ENCODE results near the gene ANKDD1A.

The ANKDD1A gene

GRCh38 chr15:64985366-64986033 is 73.8 kb downstream of the ANKDD1A start:
- Histone ChIP-seq H3K4me1 (ENCODE audit: control insufficient read depth in 1 of 2, insufficient read depth in 2 of 2, low read length in 2 of 2) (peaks cover 12 to 20% of the 10 kb centered on the region in 2 donors), H3K9me3 (ENCODE audit: control insufficient read depth in 1 of 2, low read length in 2 of 2) (no peaks in the 10 kb centered on the region)

DNA sequence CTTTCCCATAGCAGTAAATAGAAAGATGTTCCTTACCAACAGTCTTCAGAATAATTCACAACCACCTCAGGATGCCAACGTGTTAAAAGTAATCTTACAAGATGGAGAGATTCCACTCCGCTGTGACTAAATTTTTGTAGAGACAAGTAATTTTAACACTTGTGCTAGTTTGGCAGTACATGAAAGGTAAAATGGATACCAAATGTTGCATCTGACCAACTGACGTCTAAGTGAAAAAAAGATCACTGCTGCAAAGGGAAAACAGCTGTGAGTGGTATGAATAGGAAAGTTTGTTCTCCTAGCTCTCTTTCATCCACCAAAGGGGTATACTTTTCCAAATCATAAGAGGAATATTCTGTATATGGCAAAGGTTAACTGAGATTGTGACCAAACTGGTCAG is 75.4 kb downstream of the ANKDD1A start:
- H3K4me1 ChIP-seq (ENCODE audit: control insufficient read depth in 1 of 2, insufficient read depth in 2 of 2, low read length in 2 of 2) = peaks cover 9 to 17% of the 10 kb centered on the region in 2 donors
- H3K36me3 ChIP-seq (ENCODE audit: control insufficient read depth in 1 of 2, insufficient read depth in 2 of 2, low read length in 2 of 2) = no peaks in the 10 kb centered on the region
- H3K4me3 ChIP-seq (ENCODE audit: low read depth in 1 of 2, low read length in 2 of 2) = no peak overlapping the region
- H3K27me3 ChIP-seq (ENCODE audit: control insufficient read depth in 1 of 2, insufficient read depth in 2 of 2, low read length in 2 of 2) = no peaks in the 10 kb centered on the region
- H3K27ac ChIP-seq (ENCODE audit: low read depth, low read length) = no peak overlapping the region
- no peaks in the 10 kb centered on the region for H3K9me3 ChIP-seq (ENCODE audit: control insufficient read depth in 1 of 2, low read length in 2 of 2)
- no peak overlapping the region for H3K9ac ChIP-seq (ENCODE audit: low read depth in 1 of 2, low read length in 2 of 2)

More at GRCh38 chr15:64985366-64986033, 73.8 kb downstream of the ANKDD1A start:
- Histone ChIP-seq H3K9ac (ENCODE audit: low read depth in 1 of 2, low read length in 2 of 2) (no peak overlapping the region), H3K27ac (ENCODE audit: low read depth, low read length) (no peak overlapping the region), H3K36me3 (ENCODE audit: control insufficient read depth in 1 of 2, insufficient read depth in 2 of 2, low read length in 2 of 2) (peaks cover 0 to 3% of the 10 kb centered on the region in 2 donors), H3K4me3 (ENCODE audit: low read depth in 1 of 2, low read length in 2 of 2) (no peak overlapping the region), H3K27me3 (ENCODE audit: control insufficient read depth in 1 of 2, insufficient read depth in 2 of 2, low read length in 2 of 2) (no peaks in the 10 kb centered on the region)

DNA sequence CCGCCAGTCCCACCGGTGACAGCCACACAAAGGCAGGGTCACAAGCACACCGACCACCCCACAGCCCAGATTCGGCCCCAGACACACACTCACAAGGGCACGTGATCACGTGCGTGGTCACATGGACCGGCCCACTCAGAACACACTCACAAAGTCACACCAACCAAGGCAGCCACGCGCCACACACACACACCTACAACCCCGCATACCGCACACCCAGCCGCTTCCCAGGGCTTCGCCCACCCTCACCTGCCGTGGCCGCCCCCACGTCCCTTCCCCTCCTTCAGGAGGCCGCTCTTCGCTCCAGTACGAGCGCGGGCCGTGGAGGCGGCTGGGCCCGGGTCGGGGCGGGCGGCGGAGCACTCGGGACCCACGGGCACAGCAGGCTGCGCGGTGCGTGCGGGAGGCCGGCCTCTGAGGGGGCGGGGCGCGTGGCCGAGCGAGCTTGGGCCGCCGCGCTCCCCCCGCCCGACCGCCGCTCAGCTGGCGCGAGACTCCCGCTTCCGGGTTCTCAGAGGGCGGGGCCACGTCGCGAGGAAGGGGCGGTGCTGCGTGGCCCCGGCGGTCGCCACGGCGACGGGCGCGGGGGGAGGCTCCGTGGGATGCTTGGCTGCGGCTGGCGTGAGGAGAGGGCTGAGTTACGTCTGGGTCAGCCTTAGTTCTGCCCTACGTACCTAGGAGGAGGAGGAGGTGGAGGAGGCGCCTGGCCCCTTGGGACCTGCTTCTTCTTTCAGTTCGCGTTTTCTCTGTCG is 77.9 kb downstream of the ANKDD1A start, which contains the start of gene SPG21:
TSS of gene SPG21 (minus strand) at position 499 of the 752 bp plus-strand sequence. CDS start 6,345 bp downstream, outside the sequence.
- H3K27ac ChIP-seq (ENCODE audit: low read depth, low read length) = peak within 1 kb of the TSS; percentile 84
- no peaks in the 10 kb centered on the region for H3K27me3 ChIP-seq (ENCODE audit: control insufficient read depth in 1 of 2, insufficient read depth in 2 of 2, low read length in 2 of 2)
- peaks cover 9 to 13% of the 10 kb centered on the region in 2 donors for H3K4me1 ChIP-seq (ENCODE audit: control insufficient read depth in 1 of 2, insufficient read depth in 2 of 2, low read length in 2 of 2)
- H3K9ac ChIP-seq (ENCODE audit: low read depth in 1 of 2, low read length in 2 of 2) = peak within 1 kb of the TSS; percentile 67 to 87
- no peaks in the 10 kb centered on the region for H3K9me3 ChIP-seq (ENCODE audit: control insufficient read depth in 1 of 2, low read length in 2 of 2)
- no peaks in the 10 kb centered on the region for H3K36me3 ChIP-seq (ENCODE audit: control insufficient read depth in 1 of 2, insufficient read depth in 2 of 2, low read length in 2 of 2)
- peak within 1 kb of the TSS; percentile 84 to 98 for H3K4me3 ChIP-seq (ENCODE audit: low read depth in 1 of 2, low read length in 2 of 2)

GRCh38 chr15:64990168-64990470 is 78.4 kb downstream of the ANKDD1A start:
- Histone ChIP-seq H3K4me3 (ENCODE audit: low read depth in 1 of 2, low read length in 2 of 2) (peak overlapping the region; percentile 84 to 98), H3K27ac (ENCODE audit: low read depth, low read length) (peak overlapping the region; percentile 20), H3K36me3 (ENCODE audit: control insufficient read depth in 1 of 2, insufficient read depth in 2 of 2, low read length in 2 of 2) (no peaks in the 10 kb centered on the region), H3K9ac (ENCODE audit: low read depth in 1 of 2, low read length in 2 of 2) (peak overlapping the region; percentile 50 to 61), H3K27me3 (ENCODE audit: control insufficient read depth in 1 of 2, insufficient read depth in 2 of 2, low read length in 2 of 2) (no peaks in the 10 kb centered on the region), H3K9me3 (ENCODE audit: control insufficient read depth in 1 of 2, low read length in 2 of 2) (no peaks in the 10 kb centered on the region), H3K4me1 (ENCODE audit: control insufficient read depth in 1 of 2, insufficient read depth in 2 of 2, low read length in 2 of 2) (peaks cover 6 to 12% of the 10 kb centered on the region in 2 donors)

DNA sequence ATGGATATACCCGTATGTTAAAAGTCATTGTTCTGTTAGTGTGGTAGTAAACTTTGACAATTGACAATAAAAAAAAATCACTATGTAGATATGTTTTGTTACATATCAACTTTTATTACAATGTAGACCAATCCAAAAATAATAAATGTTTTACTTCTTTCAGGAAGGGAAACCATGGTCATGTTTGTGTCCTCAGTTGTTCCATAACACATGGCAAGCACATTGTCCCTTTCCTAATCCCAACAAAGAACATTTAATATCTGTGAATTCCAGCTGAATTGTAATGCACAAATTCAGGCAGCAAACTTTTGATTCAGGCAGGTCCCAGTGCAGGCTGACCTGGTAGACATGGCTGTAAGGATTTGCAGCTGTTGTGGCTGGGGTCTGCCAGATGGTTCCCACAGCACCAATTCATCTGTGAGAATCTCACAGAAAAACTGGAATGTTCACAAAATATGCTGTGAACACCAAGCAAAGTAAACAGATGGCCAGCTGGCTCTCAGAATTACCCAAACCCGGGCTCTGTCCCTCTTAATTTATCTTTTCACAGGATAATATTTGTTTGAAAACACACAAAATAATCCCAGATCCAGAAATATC is 79.9 kb downstream of the ANKDD1A start:
- Histone ChIP-seq H3K27ac (ENCODE audit: low read depth, low read length) (no peak overlapping the region), H3K4me3 (ENCODE audit: low read depth in 1 of 2, low read length in 2 of 2) (no peak overlapping the region), H3K9me3 (ENCODE audit: control insufficient read depth in 1 of 2, low read length in 2 of 2) (no peaks in the 10 kb centered on the region), H3K27me3 (ENCODE audit: control insufficient read depth in 1 of 2, insufficient read depth in 2 of 2, low read length in 2 of 2) (no peaks in the 10 kb centered on the region), H3K9ac (ENCODE audit: low read depth in 1 of 2, low read length in 2 of 2) (no peak overlapping the region), H3K4me1 (ENCODE audit: control insufficient read depth in 1 of 2, insufficient read depth in 2 of 2, low read length in 2 of 2) (peaks cover 0 to 7% of the 10 kb centered on the region in 2 donors), H3K36me3 (ENCODE audit: control insufficient read depth in 1 of 2, insufficient read depth in 2 of 2, low read length in 2 of 2) (no peaks in the 10 kb centered on the region)

GRCh38 chr15:64993290-64993689 is 81.6 kb downstream of the ANKDD1A start:
- H3K27ac ChIP-seq (ENCODE audit: low read depth, low read length) = no peak overlapping the region
- no peaks in the 10 kb centered on the region for H3K36me3 ChIP-seq (ENCODE audit: control insufficient read depth in 1 of 2, insufficient read depth in 2 of 2, low read length in 2 of 2)
- peaks cover 0 to 7% of the 10 kb centered on the region in 2 donors for H3K4me1 ChIP-seq (ENCODE audit: control insufficient read depth in 1 of 2, insufficient read depth in 2 of 2, low read length in 2 of 2)
- no peak overlapping the region for H3K4me3 ChIP-seq (ENCODE audit: low read depth in 1 of 2, low read length in 2 of 2)
- no peak overlapping the region for H3K9ac ChIP-seq (ENCODE audit: low read depth in 1 of 2, low read length in 2 of 2)
- no peaks in the 10 kb centered on the region for H3K9me3 ChIP-seq (ENCODE audit: control insufficient read depth in 1 of 2, low read length in 2 of 2)
- H3K27me3 ChIP-seq (ENCODE audit: control insufficient read depth in 1 of 2, insufficient read depth in 2 of 2, low read length in 2 of 2) = no peaks in the 10 kb centered on the region

DNA sequence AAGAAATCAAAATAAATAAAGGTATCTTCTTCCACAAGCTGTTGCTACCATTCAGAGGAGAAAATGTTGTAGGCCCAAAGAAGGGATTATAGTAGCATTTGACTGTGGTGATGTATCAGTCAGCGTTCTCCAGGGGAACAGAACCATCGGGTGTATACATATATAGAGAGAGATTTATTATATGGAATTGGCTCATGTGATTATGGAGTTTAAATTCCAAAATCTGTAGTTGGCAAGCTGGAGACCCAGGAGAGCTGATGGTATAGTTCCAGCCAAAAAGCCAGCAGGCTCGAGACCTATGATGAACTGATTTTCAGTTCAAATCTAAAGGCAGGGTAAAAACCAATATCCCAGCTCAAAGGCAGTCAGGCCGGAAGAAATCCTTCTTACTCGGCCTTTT is 85.4 kb downstream of the ANKDD1A start:
- Histone ChIP-seq H3K27me3 (ENCODE audit: control insufficient read depth in 1 of 2, insufficient read depth in 2 of 2, low read length in 2 of 2) (no peaks in the 10 kb centered on the region), H3K4me1 (ENCODE audit: control insufficient read depth in 1 of 2, insufficient read depth in 2 of 2, low read length in 2 of 2) (no peaks in the 10 kb centered on the region), H3K27ac (ENCODE audit: low read depth, low read length) (no peak overlapping the region), H3K9me3 (ENCODE audit: control insufficient read depth in 1 of 2, low read length in 2 of 2) (no peaks in the 10 kb centered on the region), H3K36me3 (ENCODE audit: control insufficient read depth in 1 of 2, insufficient read depth in 2 of 2, low read length in 2 of 2) (peaks cover 0 to 2% of the 10 kb centered on the region in 2 donors), H3K9ac (ENCODE audit: low read depth in 1 of 2, low read length in 2 of 2) (no peak overlapping the region), H3K4me3 (ENCODE audit: low read depth in 1 of 2, low read length in 2 of 2) (no peak overlapping the region)

- no peaks in the 10 kb centered on the region for H3K4me1 ChIP-seq (ENCODE audit: control insufficient read depth in 1 of 2, insufficient read depth in 2 of 2, low read length in 2 of 2)
- no peaks in the 10 kb centered on the region for H3K27me3 ChIP-seq (ENCODE audit: control insufficient read depth in 1 of 2, insufficient read depth in 2 of 2, low read length in 2 of 2)
- H3K4me3 ChIP-seq (ENCODE audit: low read depth in 1 of 2, low read length in 2 of 2) = no peak overlapping the region
- no peak overlapping the region for H3K9ac ChIP-seq (ENCODE audit: low read depth in 1 of 2, low read length in 2 of 2)
- H3K27ac ChIP-seq (ENCODE audit: low read depth, low read length) = no peak overlapping the region
- H3K9me3 ChIP-seq (ENCODE audit: control insufficient read depth in 1 of 2, low read length in 2 of 2) = no peaks in the 10 kb centered on the region
- peaks cover 0 to 7% of the 10 kb centered on the region in 2 donors for H3K36me3 ChIP-seq (ENCODE audit: control insufficient read depth in 1 of 2, insufficient read depth in 2 of 2, low read length in 2 of 2)
Measured at GRCh38 chr15:64997745-64998375, 86.2 kb downstream of the ANKDD1A start.

GRCh38 chr15:65004993-65005392 is 93.3 kb downstream of the ANKDD1A start:
- H3K36me3 ChIP-seq (ENCODE audit: control insufficient read depth in 1 of 2, insufficient read depth in 2 of 2, low read length in 2 of 2) = peaks cover 0 to 23% of the 10 kb centered on the region in 2 donors

GRCh38 chr15:65006876-65007275 is 95.2 kb downstream of the ANKDD1A start:
- Histone ChIP-seq H3K9ac (ENCODE audit: low read depth in 1 of 2, low read length in 2 of 2) (no peak overlapping the region), H3K4me3 (ENCODE audit: low read depth in 1 of 2, low read length in 2 of 2) (no peak overlapping the region), H3K27ac (ENCODE audit: low read depth, low read length) (no peak overlapping the region), H3K4me1 (ENCODE audit: control insufficient read depth in 1 of 2, insufficient read depth in 2 of 2, low read length in 2 of 2) (no peaks in the 10 kb centered on the region), H3K36me3 (ENCODE audit: control insufficient read depth in 1 of 2, insufficient read depth in 2 of 2, low read length in 2 of 2) (peaks cover 0 to 23% of the 10 kb centered on the region in 2 donors), H3K27me3 (ENCODE audit: control insufficient read depth in 1 of 2, insufficient read depth in 2 of 2, low read length in 2 of 2) (no peaks in the 10 kb centered on the region), H3K9me3 (ENCODE audit: control insufficient read depth in 1 of 2, low read length in 2 of 2) (no peaks in the 10 kb centered on the region)

More at GRCh38 chr15:65004993-65005392, 93.3 kb downstream of the ANKDD1A start:
- no peak overlapping the region for H3K9ac ChIP-seq (ENCODE audit: low read depth in 1 of 2, low read length in 2 of 2)
- H3K4me3 ChIP-seq (ENCODE audit: low read depth in 1 of 2, low read length in 2 of 2) = no peak overlapping the region
- no peak overlapping the region for H3K27ac ChIP-seq (ENCODE audit: low read depth, low read length)
- H3K27me3 ChIP-seq (ENCODE audit: control insufficient read depth in 1 of 2, insufficient read depth in 2 of 2, low read length in 2 of 2) = no peaks in the 10 kb centered on the region
- no peaks in the 10 kb centered on the region for H3K4me1 ChIP-seq (ENCODE audit: control insufficient read depth in 1 of 2, insufficient read depth in 2 of 2, low read length in 2 of 2)
- H3K9me3 ChIP-seq (ENCODE audit: control insufficient read depth in 1 of 2, low read length in 2 of 2) = no peaks in the 10 kb centered on the region
